ENCODE data around the gene MRPL17. TPM values are rescaled to one million over a fixed set of nuclear protein-coding genes. Genes with fewer than 3 reads are reported as not detected.

Gene MRPL17
- total RNA-seq, 4 donors from 2014 or later, result 30.6 to 452 (median 55.0) TPM

DNA sequence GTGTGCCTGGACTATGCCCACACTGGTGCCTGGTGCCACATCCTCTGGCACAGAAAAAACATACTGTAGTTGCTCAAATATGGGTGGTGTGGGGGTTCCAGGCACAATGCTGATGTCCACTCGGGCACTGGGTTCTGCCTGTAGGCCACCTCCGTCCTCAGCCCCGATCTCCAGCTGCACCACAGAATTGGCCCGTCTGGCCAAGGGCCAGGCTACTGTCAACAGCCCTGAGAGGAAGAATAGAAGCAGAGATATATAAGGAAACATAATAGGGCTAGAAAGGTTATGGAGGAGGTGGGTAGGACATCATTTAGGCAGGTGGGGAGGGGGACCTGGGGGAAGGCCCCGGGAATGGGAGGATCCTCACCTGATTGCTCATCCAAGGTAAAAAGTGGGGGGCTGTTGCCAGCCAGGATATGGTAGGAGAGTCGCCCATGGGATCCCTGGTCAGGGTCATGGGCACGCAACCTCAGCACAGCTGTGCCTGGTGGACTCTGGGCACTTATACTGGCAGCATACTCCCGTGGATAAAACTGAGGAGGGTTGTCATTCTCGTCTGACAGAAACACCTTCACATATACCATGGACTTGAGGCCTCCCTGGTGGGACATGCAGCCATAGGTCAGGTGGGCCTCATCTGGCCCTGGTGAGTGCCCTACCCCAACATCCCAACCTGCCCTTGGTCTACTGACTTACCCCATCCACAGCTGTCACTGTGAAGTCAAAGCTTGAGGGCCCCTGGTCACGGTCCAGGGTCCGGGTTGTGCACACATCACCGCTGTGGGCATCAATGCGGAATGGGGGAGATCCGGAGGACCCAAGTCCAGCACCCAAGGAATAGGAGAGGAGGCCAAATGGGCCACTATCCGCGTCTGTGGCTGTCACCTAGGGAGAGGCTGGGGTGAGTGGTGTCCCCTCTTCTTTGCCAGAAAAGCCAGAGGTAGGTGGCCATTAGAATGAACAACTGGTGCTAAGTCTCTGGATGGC lies 49.4 kb downstream of the MRPL17 start:
- intact Hi-C loops (cut with DNase I; ENCODE audit: low total_unique reads), result no loop called here
- no peak for DNase-seq
- Histone ChIP-seq H3K27me3 (no peaks in the 10 kb centered on the region), H3K36me3 (no peaks in the 10 kb centered on the region), H3K9me3 (no peaks in the 10 kb centered on the region), H3K4me3 (no peak overlapping the region), H3K4me1 (peaks cover 6 to 15% of the 10 kb centered on the region in 2 donors), H3K27ac (no peak overlapping the region)
- TF ChIP-seq POLR2A (IDR thresholded peaks at IDR 0.05), result no peak
- TF ChIP-seq, protein P1, sequence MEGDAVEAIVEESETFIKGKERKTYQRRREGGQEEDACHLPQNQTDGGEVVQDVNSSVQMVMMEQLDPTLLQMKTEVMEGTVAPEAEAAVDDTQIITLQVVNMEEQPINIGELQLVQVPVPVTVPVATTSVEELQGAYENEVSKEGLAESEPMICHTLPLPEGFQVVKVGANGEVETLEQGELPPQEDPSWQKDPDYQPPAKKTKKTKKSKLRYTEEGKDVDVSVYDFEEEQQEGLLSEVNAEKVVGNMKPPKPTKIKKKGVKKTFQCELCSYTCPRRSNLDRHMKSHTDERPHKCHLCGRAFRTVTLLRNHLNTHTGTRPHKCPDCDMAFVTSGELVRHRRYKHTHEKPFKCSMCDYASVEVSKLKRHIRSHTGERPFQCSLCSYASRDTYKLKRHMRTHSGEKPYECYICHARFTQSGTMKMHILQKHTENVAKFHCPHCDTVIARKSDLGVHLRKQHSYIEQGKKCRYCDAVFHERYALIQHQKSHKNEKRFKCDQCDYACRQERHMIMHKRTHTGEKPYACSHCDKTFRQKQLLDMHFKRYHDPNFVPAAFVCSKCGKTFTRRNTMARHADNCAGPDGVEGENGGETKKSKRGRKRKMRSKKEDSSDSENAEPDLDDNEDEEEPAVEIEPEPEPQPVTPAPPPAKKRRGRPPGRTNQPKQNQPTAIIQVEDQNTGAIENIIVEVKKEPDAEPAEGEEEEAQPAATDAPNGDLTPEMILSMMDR (IDR thresholded peaks at IDR 0.05), result no peak

DNA sequence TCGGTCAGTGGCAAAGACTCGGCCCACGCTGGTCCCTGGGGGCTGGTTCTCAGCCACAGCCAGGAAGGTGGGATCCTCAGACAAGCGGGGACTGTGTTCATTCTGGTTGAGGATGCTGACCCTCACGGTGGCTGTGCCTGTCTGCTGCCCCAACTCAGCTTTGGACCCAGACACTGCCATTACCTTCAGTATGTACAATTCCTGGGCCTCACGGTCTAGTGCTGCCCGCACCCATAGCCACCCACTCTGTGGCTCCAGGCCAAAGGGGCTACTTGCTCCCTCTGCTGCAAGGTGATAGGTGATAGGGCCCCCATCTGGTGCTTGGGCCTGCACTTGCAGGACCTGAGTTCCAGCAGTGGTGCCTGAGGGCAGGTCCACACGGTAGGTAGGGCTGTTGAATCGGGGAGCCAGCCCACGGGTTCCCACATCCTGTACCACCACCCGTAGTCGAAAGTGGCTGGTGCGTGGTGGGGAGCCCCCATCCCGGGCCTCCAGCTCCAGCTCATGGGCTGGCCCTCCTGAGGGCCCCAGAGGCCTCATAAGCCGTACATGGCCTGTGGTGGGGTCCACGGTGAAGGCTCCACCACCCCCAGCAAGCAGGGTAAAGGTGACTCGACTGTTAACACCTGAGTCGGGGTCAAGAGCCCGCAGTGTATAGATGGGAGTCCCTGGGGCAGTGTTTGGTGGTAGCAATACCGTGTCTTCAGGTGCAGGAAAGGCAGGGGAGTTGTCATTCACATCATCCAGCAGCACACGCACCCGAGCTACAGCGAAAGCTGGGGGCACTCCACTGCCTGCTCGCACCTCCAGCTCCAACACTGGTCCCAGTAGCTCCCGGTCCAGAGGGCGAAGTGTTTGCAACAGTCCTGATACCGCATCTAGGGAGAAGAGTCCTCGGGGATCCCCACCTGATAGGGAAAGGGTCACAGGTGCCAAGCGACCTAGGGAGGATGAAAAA lies 50.7 kb downstream of the MRPL17 start:
- DNase-seq, result no peak
- no peak overlapping the region for H3K27ac ChIP-seq
- H3K27me3 ChIP-seq, result no peaks in the 10 kb centered on the region
- H3K4me1 ChIP-seq, result peaks cover 0 to 3% of the 10 kb centered on the region in 2 donors
- H3K36me3 ChIP-seq, result no peaks in the 10 kb centered on the region
- no peaks in the 10 kb centered on the region for H3K9me3 ChIP-seq
- no peak for TF ChIP-seq POLR2A (IDR thresholded peaks at IDR 0.05)
- TF ChIP-seq, protein P1 (IDR thresholded peaks at IDR 0.05), result no peak
- H3K4me3 ChIP-seq, result no peak overlapping the region
- intact Hi-C loops (cut with DNase I; ENCODE audit: low total_unique reads), result no loop called here

DNA sequence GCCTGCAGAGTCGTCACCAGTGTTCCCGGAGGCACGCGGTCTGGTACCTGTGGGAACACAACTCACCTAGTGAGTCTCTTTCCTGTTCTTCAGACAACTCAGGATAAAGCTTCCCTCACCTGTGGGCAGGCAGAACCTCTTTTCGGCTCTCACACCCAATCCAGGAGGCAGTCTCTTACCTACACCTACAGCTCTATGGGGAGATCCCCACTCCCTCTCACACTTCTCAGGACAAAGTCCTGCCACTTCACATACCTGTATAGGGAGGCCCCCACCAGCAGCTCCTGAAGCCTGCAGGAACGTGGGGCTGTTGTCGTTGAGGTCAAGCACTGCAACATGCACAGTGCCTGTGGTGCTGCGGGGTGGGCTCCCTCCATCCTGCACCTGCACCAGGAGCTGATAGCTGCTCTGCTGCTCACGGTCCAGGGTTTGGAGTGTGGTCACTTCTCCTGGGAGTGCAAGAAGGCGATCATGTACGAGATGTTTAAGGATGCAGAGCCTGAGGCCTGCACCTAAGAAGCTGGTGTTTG lies 51.7 kb downstream of the MRPL17 start:
- intact Hi-C loops (cut with DNase I; ENCODE audit: low total_unique reads), result no loop called here
- H3K9me3 ChIP-seq, result no peaks in the 10 kb centered on the region
- no peak overlapping the region for H3K27ac ChIP-seq
- H3K4me3 ChIP-seq, result no peak overlapping the region
- no peak for TF ChIP-seq POLR2A (IDR thresholded peaks at IDR 0.05)
- TF ChIP-seq, protein P1 (IDR thresholded peaks at IDR 0.05), result no peak
- no peaks in the 10 kb centered on the region for H3K36me3 ChIP-seq
- H3K4me1 ChIP-seq, result no peaks in the 10 kb centered on the region
- DNase-seq, result no peak
- no peaks in the 10 kb centered on the region for H3K27me3 ChIP-seq

DNA sequence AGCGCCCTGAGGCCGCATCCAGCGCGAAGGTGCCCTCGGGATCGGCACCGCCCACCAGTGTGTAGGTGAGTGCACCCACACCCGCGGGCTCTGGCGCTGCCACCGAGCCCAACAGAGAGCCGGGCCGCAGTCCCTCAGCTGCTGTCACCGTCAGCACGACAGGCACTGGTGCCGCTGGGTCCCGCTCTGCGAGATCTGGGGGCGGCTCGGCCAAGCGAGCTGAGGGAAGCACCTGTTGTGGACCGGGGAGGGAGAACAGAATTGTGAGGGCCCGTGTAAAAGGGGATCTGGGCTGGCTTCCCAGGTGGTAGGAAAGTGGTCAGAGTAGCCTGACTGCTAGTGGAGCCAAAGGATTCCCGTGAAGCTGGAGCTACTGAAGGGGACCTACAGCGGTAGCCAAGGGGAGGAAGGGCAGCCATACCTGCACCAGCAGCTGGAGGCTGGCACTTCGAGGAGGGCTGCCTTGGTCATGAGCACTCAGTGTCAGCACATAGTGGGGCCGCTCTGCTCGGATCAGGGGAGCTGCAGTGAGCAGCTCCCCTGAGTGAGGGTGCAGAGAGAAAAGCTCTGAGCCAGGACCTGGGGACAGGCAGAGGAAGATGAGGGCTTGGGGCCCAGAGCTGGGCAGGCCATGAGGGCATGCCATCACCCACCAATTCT lies 52.4 kb downstream of the MRPL17 start:
- Histone ChIP-seq H3K36me3 (no peaks in the 10 kb centered on the region), H3K4me1 (no peaks in the 10 kb centered on the region), H3K9me3 (no peaks in the 10 kb centered on the region), H3K27me3 (no peaks in the 10 kb centered on the region), H3K27ac (no peak overlapping the region), H3K4me3 (no peak overlapping the region)
- TF ChIP-seq, protein P1 (IDR thresholded peaks at IDR 0.05), result no peak
- TF ChIP-seq POLR2A (IDR thresholded peaks at IDR 0.05), result no peak
- intact Hi-C loops (cut with DNase I; ENCODE audit: low total_unique reads), result no loop called here
- DNase-seq, result peak in 1 of 2 donors; percentile 14

Other genes starting within 250 kb of the MRPL17 start
- 10 to 100 TPM in 1 of 4 donors, 1 to 10 TPM in 1, under 1 TPM in 1, not detected in 1; 0.29 to 28.6 (median 1.1) TPM for gene HPX, start 242.4 kb downstream of the MRPL17 start, total RNA-seq
- gene TRIM3, start 209.4 kb downstream of the MRPL17 start, total RNA-seq, result 10 to 100 TPM in 3 of 4 donors, 1 to 10 TPM in 1; 9.5 to 42.4 (median 29.6) TPM
- 10 to 100 TPM; 34.4 to 58.5 (median 51.8) TPM for gene ARFIP2, start 202.0 kb downstream of the MRPL17 start, total RNA-seq
- 10 to 100 TPM in 3 of 4 donors, 1 to 10 TPM in 1; 7.9 to 40.7 (median 28.4) TPM for gene TIMM10B, start 201.8 kb downstream of the MRPL17 start, total RNA-seq
- gene DNHD1, start 186.1 kb downstream of the MRPL17 start, total RNA-seq, result 10 to 100 TPM in 3 of 4 donors, 1 to 10 TPM in 1; 9.4 to 32.5 (median 22.5) TPM
- 10 to 100 TPM; 12.6 to 41.2 (median 26.9) TPM for gene RRP8, start 79.7 kb downstream of the MRPL17 start, total RNA-seq
- 100 to 1,000 TPM; 205 to 336 (median 279) TPM for gene ILK, start 79.6 kb downstream of the MRPL17 start, total RNA-seq
- 100 to 1,000 TPM in 2 of 4 donors, 10 to 100 TPM in 2; 11.5 to 137 (median 67.1) TPM for gene TAF10, start 71.1 kb downstream of the MRPL17 start, total RNA-seq
- gene TPP1, start 63.9 kb downstream of the MRPL17 start, total RNA-seq, result 10 to 100 TPM; 27.1 to 74.9 (median 40.7) TPM
- gene DCHS1, start 27.5 kb downstream of the MRPL17 start, total RNA-seq, result 100 to 1,000 TPM in 1 of 4 donors, 10 to 100 TPM in 3; 26.8 to 125 (median 73.6) TPM
- gene OR2AG2, start 88.6 kb upstream of the MRPL17 start, total RNA-seq, result under 1 TPM in 2 of 4 donors, not detected in 2; 0.09 to 0.14 TPM
- not detected for gene OR2AG1, start 99.7 kb upstream of the MRPL17 start, total RNA-seq
- 1 to 10 TPM in 1 of 4 donors, under 1 TPM in 1, not detected in 2; 0.40 to 1.0 TPM for gene OR6A2, start 116.3 kb upstream of the MRPL17 start, total RNA-seq
- gene OR10A5, start 162.3 kb upstream of the MRPL17 start, total RNA-seq, result not detected
- gene OR10A2, start 179.7 kb upstream of the MRPL17 start, total RNA-seq, result not detected
- not detected for gene OR10A4, start 193.3 kb upstream of the MRPL17 start, total RNA-seq
- gene OR2D2, start 209.2 kb upstream of the MRPL17 start, total RNA-seq, result under 1 TPM in 1 of 4 donors, not detected in 3; 0.28 TPM
- not detected for gene OR2D3, start 237.7 kb upstream of the MRPL17 start, total RNA-seq
- gene ZNF215, start 243.1 kb upstream of the MRPL17 start, total RNA-seq, result 1 to 10 TPM in 2 of 4 donors, under 1 TPM in 2; 0.77 to 3.2 (median 1.9) TPM